ENCODE results near the gene ZNF212. TPM values are rescaled to one million over a fixed set of nuclear protein-coding genes. Genes with fewer than 3 reads are reported as not detected.

The ZNF212 gene
- total RNA-seq, 4 donors from 2014 or later: 3.7 to 7.5 (median 4.7) TPM

GRCh38 chr7:149286811-149287400 lies 47.5 kb downstream of the ZNF212 start:
- DNase-seq (no peak), ATAC-seq (no peak)
- Histone ChIP-seq H3K4me3 (no peak overlapping the region), H3K4me1 (peaks cover 6 to 11% of the 10 kb centered on the region in 2 donors), H3K9me3 (no peaks in the 10 kb centered on the region), H3K27ac (no peak overlapping the region), H3K27me3 (no peaks in the 10 kb centered on the region), H3K36me3 (peaks cover 0 to 18% of the 10 kb centered on the region in 2 donors)
- intact Hi-C loops (cut with DNase I; ENCODE audit: low total_unique reads): loop anchor here (10.0 kb wide), 1 partner anchor 338 kb away; no protein-coding TSS in a partner anchor
- TF ChIP-seq, protein P1, sequence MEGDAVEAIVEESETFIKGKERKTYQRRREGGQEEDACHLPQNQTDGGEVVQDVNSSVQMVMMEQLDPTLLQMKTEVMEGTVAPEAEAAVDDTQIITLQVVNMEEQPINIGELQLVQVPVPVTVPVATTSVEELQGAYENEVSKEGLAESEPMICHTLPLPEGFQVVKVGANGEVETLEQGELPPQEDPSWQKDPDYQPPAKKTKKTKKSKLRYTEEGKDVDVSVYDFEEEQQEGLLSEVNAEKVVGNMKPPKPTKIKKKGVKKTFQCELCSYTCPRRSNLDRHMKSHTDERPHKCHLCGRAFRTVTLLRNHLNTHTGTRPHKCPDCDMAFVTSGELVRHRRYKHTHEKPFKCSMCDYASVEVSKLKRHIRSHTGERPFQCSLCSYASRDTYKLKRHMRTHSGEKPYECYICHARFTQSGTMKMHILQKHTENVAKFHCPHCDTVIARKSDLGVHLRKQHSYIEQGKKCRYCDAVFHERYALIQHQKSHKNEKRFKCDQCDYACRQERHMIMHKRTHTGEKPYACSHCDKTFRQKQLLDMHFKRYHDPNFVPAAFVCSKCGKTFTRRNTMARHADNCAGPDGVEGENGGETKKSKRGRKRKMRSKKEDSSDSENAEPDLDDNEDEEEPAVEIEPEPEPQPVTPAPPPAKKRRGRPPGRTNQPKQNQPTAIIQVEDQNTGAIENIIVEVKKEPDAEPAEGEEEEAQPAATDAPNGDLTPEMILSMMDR (IDR thresholded peaks at IDR 0.05 in 4 of 5, conservative IDR thresholded peaks at IDR 0.05 in 1 of 5): no peak
- TF ChIP-seq POLR2A (IDR thresholded peaks at IDR 0.05): no peak
- in situ Hi-C loops (cut with MboI; ENCODE audit: low sequenced_read_pairs in 4 of 4): no loop called here

GRCh38 chr7:149287622-149288021 lies 48.2 kb downstream of the ZNF212 start:
- peaks cover 6 to 11% of the 10 kb centered on the region in 2 donors for H3K4me1 ChIP-seq
- in situ Hi-C loops (cut with MboI; ENCODE audit: low sequenced_read_pairs in 4 of 4): no loop called here
- ATAC-seq: no peak

DNA sequence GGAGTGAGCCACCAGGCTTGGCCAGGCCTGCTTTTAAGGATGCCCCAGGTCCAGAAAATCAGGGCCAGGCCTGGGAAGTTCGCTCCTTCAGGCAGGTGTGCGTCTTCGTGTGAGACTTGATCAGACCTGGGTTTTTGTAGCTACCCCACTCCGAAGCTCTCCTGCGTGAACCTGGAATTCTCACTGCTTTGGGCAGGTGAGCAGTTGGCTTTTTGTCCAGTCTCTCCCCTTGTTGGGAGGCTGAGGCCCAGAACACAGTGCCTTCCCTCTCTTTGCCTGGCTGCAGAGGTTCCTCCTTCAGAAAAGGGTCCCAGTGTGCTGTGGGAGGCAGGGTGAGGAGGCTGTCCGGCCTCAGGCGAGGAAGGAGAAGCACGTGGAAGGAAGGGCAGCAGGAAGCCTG lies 49.8 kb downstream of the ZNF212 start:
- Histone ChIP-seq H3K27ac (no peak overlapping the region), H3K4me3 (no peak overlapping the region), H3K27me3 (no peaks in the 10 kb centered on the region), H3K9me3 (no peaks in the 10 kb centered on the region), H3K4me1 (peaks cover 6 to 11% of the 10 kb centered on the region in 2 donors), H3K36me3 (peaks cover 0 to 23% of the 10 kb centered on the region in 2 donors)
- ATAC-seq (no peak), DNase-seq (no peak)
- in situ Hi-C loops (cut with MboI; ENCODE audit: low sequenced_read_pairs in 4 of 4) (no loop called here), intact Hi-C loops (cut with DNase I; ENCODE audit: low total_unique reads) (loop anchor here (10.0 kb wide), 1 partner anchor 336 kb away; no protein-coding TSS in a partner anchor)
- no peak for TF ChIP-seq POLR2A (IDR thresholded peaks at IDR 0.05)
- TF ChIP-seq, protein P1 (IDR thresholded peaks at IDR 0.05 in 4 of 5, conservative IDR thresholded peaks at IDR 0.05 in 1 of 5): no peak

More at GRCh38 chr7:149287622-149288021, 48.2 kb downstream of the ZNF212 start:
- Histone ChIP-seq H3K9me3 (no peaks in the 10 kb centered on the region), H3K27ac (no peak overlapping the region), H3K4me3 (no peak overlapping the region), H3K36me3 (peaks cover 0 to 15% of the 10 kb centered on the region in 2 donors), H3K27me3 (no peaks in the 10 kb centered on the region)
- TF ChIP-seq, protein P1 (IDR thresholded peaks at IDR 0.05 in 4 of 5, conservative IDR thresholded peaks at IDR 0.05 in 1 of 5): no peak
- TF ChIP-seq POLR2A (IDR thresholded peaks at IDR 0.05): no peak
- intact Hi-C loops (cut with DNase I; ENCODE audit: low total_unique reads): loop anchor here (10.0 kb wide), 1 partner anchor 337 kb away; no protein-coding TSS in a partner anchor
- DNase-seq: no peak

DNA sequence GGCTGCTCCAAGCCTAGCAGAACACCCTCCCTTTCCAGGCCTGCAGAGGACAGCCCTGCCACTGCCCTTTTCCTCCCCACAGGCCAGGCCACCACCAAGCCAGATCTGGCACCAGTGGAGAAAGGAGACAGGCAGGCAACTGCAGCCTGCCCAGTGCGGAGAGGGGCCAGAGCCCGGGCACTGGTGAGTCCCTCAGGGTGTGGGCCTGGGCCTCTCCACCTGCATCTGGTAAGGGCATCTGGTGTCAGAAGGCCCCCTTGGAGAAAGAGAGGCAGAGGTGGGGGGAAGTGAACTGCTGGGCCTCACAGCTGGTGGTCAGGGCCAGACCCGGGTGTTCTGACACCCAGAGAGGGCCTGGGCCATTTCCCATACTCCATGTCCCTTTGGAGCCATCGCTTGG lies 50.4 kb downstream of the ZNF212 start:
- Histone ChIP-seq H3K9me3 (no peaks in the 10 kb centered on the region), H3K36me3 (peaks cover 0 to 29% of the 10 kb centered on the region in 2 donors), H3K27me3 (no peaks in the 10 kb centered on the region), H3K27ac (no peak overlapping the region), H3K4me1 (peaks cover 6 to 7% of the 10 kb centered on the region in 2 donors), H3K4me3 (no peak overlapping the region)
- DNase-seq (no peak), ATAC-seq (no peak)
- in situ Hi-C loops (cut with MboI; ENCODE audit: low sequenced_read_pairs in 4 of 4): no loop called here
- intact Hi-C loops (cut with DNase I; ENCODE audit: low total_unique reads): loop anchor here (10.0 kb wide), 1 partner anchor 335 kb away; no protein-coding TSS in a partner anchor
- TF ChIP-seq POLR2A (IDR thresholded peaks at IDR 0.05): no peak
- TF ChIP-seq, protein P1 (IDR thresholded peaks at IDR 0.05 in 4 of 5, conservative IDR thresholded peaks at IDR 0.05 in 1 of 5): no peak

All from gastrocnemius medialis (tissue), 4 donors.